ENCODE measurements around the gene EMX1. TPM values are rescaled to one million over a fixed set of nuclear protein-coding genes. Genes with fewer than 3 reads are reported as not detected.

Gene EMX1
- total RNA-seq, 2 donors from 2014 or later = 0.31 TPM; not detected in 1

DNA sequence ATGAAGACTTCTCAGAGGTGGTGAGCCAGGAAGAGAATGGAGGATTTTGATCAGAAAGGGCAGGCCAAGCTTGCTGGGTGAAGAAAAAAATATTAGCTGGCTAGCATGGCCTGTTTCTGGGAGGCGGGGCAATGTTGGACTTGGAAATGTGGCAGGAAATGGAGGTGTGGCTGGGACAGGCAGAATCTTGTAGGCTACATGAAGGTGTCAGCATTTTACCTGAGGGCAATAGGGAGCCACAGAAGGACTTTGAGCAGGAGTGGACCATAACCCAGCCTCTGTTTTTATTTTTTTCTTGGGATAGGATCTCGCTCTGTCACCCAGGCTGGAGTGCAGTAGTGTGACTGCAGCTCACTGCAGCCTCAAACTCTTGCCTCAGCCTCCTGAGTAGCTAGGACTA is 31.7 kb downstream of the EMX1 start:
- Histone ChIP-seq H3K9me3 (no peaks in the 10 kb centered on the region), H3K27me3 (no peaks in the 10 kb centered on the region), H3K4me1 (no peaks in the 10 kb centered on the region), H3K36me3 (no peaks in the 10 kb centered on the region), H3K27ac (no peak overlapping the region), H3K4me3 (no peak overlapping the region)
- TF ChIP-seq, protein P1, sequence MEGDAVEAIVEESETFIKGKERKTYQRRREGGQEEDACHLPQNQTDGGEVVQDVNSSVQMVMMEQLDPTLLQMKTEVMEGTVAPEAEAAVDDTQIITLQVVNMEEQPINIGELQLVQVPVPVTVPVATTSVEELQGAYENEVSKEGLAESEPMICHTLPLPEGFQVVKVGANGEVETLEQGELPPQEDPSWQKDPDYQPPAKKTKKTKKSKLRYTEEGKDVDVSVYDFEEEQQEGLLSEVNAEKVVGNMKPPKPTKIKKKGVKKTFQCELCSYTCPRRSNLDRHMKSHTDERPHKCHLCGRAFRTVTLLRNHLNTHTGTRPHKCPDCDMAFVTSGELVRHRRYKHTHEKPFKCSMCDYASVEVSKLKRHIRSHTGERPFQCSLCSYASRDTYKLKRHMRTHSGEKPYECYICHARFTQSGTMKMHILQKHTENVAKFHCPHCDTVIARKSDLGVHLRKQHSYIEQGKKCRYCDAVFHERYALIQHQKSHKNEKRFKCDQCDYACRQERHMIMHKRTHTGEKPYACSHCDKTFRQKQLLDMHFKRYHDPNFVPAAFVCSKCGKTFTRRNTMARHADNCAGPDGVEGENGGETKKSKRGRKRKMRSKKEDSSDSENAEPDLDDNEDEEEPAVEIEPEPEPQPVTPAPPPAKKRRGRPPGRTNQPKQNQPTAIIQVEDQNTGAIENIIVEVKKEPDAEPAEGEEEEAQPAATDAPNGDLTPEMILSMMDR (IDR thresholded peaks at IDR 0.05) = no peak
- DNase-seq (ENCODE audit: low spot score) = no peak

DNA sequence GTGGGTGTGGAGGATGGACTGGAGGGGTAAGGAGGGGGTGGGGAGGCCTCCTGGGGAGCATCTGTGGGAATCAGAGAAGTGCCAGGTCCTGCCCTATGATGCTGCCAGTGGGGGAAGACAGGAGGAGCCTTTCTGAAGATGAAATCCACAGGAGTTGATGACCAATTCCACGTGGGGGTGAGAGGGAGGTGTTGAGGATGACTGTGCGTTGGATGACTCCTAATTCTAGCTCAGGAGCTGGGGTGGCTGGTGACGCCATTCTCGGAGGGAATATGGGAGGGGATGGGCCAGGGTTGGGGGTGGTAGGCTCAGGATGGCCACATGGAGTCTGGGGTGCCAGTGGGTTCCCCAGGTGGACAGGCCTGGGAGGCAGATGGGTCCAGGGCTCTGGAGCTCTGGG is 32.3 kb downstream of the EMX1 start:
- no peak for DNase-seq (ENCODE audit: low spot score)
- TF ChIP-seq, protein P1 (IDR thresholded peaks at IDR 0.05) = no peak
- H3K27ac ChIP-seq = no peak overlapping the region
- H3K36me3 ChIP-seq = no peaks in the 10 kb centered on the region
- no peaks in the 10 kb centered on the region for H3K9me3 ChIP-seq
- H3K4me3 ChIP-seq = no peak overlapping the region
- H3K27me3 ChIP-seq = no peaks in the 10 kb centered on the region
- H3K4me1 ChIP-seq = no peaks in the 10 kb centered on the region

DNA sequence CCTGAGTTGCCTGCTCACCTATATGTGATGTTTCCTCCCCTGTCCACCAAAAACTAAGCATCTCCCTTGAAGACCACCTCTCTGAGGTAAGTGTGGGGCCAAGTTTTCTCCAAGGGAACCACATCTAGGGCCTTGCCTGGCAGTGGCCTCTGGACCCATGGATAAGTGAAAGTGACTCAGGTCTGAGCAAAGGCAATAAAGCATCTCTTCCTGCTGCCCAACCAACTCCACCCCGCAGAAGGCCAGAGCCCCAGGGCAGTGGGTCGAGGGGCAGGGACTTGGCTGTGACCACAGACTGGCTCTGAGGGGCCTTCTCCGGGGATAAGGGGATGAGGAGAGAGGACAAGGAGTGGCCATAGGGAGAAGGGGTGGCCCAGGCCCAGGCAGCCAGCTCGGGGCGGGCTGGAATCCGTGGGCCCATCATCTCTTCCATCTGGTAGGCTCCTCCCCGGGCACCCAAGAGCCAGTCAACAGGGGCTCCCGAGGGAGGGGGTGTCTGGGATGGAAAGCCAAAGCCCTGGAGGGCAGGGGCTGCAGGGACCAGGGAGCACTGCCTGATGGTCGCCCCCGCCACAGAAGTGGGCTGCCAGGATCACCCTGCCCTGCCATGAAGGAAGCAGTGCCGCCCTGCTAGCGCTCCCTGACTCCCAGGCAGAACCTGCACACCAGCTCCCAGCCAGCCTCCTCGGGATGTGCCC is 33.4 kb downstream of the EMX1 start:
- no peaks in the 10 kb centered on the region for H3K36me3 ChIP-seq
- H3K9me3 ChIP-seq = no peaks in the 10 kb centered on the region
- no peaks in the 10 kb centered on the region for H3K4me1 ChIP-seq
- TF ChIP-seq, protein P1 (IDR thresholded peaks at IDR 0.05) = no peak
- H3K27me3 ChIP-seq = no peaks in the 10 kb centered on the region
- no peak overlapping the region for H3K4me3 ChIP-seq
- H3K27ac ChIP-seq = no peak overlapping the region
- DNase-seq (ENCODE audit: low spot score) = no peak

DNA sequence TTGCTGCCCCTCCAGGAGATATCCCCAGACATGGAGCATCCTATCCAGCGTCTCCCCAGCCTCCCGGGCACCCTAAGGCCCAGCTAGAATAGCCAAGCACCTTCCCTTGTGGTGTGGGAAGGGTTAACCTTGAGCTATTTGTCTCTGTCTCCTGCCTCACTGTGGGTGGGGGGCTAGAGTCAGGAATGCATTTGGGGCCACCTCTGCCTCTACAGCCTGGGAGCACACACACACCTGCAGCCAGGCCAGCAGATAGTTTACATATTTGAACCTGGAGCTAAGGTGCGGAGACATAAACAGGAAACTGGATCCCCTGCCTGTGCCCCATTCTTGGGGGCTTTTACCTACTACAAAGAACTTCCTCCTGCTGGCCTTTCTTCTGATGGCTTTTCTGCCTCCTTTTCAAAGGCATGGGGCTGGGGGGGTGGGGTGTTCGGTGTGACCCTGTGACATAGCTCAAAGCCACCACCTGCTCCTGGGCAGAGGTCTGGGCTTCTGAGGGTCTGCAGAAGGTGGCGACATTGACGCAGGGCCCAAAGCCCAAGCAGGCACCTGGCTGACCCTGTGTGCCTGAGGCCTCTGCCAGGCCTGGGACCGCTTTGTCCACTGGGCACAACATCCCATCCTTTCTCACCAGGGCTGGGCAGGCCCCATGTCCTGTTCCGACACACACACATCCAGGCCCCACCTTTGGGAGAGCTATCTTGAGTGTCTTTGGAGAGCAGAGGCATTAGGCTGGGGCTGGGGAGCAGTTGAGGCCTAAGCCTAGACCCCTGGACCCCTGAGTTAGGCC is 34.2 kb downstream of the EMX1 start:
- no peak overlapping the region for H3K27ac ChIP-seq
- H3K36me3 ChIP-seq = no peaks in the 10 kb centered on the region
- no peak for DNase-seq (ENCODE audit: low spot score)

DNA sequence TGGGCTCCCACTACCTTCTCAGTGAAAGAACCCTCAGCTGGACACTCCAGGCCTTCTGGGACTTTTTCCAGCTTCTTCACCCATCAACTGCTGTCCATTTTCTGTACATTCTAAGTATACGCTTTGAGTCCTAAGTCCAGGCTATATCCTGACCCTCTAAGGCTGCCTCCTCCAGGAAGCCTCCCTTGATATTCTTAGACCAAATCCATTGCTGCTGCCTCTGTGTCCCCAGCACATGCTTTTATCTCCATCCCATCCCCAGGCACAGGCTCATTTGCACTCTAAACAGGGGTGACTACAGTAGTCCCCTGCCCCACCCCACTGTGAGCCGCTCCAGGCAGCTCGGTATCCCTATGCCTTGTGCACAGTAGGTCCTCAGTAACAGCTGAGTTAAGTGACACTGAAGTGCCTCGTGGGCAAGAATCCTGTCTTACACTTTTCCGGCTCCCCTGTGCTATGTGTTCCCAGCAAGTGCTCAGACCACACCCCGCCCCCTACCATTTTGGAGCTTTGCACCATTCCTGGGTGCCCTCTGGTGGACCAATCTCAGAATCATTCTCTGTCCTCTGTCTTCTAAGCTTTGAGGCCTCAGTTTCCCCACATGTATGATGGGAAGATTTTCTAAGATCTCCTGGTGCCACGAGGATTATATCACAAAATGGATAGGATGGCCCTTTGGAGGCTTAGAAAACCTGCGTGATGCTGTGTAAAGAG is 34.9 kb downstream of the EMX1 start:
- DNase-seq (ENCODE audit: low spot score) = no peak
- no peaks in the 10 kb centered on the region for H3K9me3 ChIP-seq
- TF ChIP-seq, protein P1 (IDR thresholded peaks at IDR 0.05) = no peak
- H3K27ac ChIP-seq = no peak overlapping the region
- no peaks in the 10 kb centered on the region for H3K27me3 ChIP-seq
- no peaks in the 10 kb centered on the region for H3K4me1 ChIP-seq
- no peak overlapping the region for H3K4me3 ChIP-seq
- H3K36me3 ChIP-seq = no peaks in the 10 kb centered on the region

More for the DNA sequence above, 34.2 kb downstream of the EMX1 start:
- no peak overlapping the region for H3K4me3 ChIP-seq
- no peaks in the 10 kb centered on the region for H3K9me3 ChIP-seq
- no peaks in the 10 kb centered on the region for H3K27me3 ChIP-seq
- TF ChIP-seq, protein P1 (IDR thresholded peaks at IDR 0.05) = no peak
- H3K4me1 ChIP-seq = no peaks in the 10 kb centered on the region

All from right atrium auricular region (tissue), 2 donors.